Measurements from ENCODE around the gene COQ4. TPM values are rescaled to one million over a fixed set of nuclear protein-coding genes. Genes with fewer than 3 reads are reported as not detected.

Gene COQ4
- polyA plus RNA-seq, 1 of the 3 experiments (the other 2 are of a cell fraction) = 57.2 TPM

DNA sequence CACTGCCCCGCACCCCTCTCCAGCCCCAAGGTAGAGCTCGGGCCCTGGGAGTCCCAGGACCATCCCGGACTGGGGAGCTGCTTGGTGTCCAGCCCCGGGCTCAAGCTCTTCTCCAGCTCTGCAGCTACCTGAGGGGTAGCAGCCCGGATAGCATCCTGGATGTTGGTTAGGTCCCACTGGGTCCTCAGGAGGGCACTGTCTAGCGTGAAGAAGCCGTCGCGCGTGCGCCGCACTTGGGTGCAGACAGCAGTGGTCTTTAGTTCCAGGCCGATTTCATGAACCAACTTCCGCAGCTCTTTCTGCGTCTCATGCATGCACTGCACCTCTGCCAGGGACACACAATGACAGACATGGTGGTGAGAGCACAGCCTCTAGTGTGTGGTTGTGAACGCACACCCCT lies 13.1 kb upstream of the COQ4 start (continued):
- TF ChIP-seq REST (IDR thresholded peaks at IDR 0.05; ENCODE audit: low read depth, low read length) = no peak
- TF ChIP-seq EZH2phosphoT487 (IDR thresholded peaks at IDR 0.05; ENCODE audit: borderline replicate concordance, low read depth) = no peak
- TF ChIP-seq MEF2A (IDR thresholded peaks at IDR 0.05; ENCODE audit: borderline replicate concordance, low read depth) = no peak
- TF ChIP-seq YY1 (IDR thresholded peaks at IDR 0.05; ENCODE audit: low read depth) = no peak
- no peak for TF ChIP-seq NRF1 (IDR thresholded peaks at IDR 0.05; ENCODE audit: low read depth, low read length)

DNA sequence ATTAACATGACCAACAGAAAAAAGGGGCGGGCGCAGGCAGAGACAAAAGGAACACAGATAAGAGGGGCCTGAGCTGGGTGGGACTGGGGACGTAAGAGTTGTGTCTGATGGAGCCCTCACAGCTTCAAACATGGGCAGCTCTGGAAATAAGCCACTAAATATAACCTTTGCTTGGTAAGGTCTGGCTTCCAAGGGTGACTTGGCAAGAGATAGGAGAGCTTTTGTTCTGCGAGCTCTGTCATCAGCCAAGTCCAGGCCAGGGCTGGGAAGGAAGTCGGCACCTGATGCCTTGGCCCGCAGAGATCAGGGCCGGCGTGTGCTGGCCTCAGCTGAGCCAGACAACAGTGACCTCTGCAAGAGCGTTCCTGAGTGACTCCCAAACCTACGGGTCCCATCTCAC lies 12.2 kb upstream of the COQ4 start:
- H2AFZ ChIP-seq (ENCODE audit: low read depth) = no peak overlapping the region
- no peak overlapping the region for H3K4me3 ChIP-seq (ENCODE audit: low read depth in 2 of 2, low read length in 1 of 2)
- no peaks in the 10 kb centered on the region for H3K27me3 ChIP-seq (ENCODE audit: insufficient read depth)
- no peak overlapping the region for H3K27ac ChIP-seq (ENCODE audit: low read depth in 2 of 2, low read length in 1 of 2)
- POLR2A ChIA-PET = interaction anchor here (0.7 to 1.4 kb wide), 2 partner anchors 8 to 12 kb away, joined by 3 to 4 read pairs; no protein-coding TSS in a partner anchor
- no peak for DNase-seq
- H3F3A ChIP-seq (replicated peaks; ENCODE audit: insufficient read depth) = peaks cover 39% of the 10 kb centered on the region
- 98% methylated on average over 7 of the region's 10 CpGs for WGBS (ENCODE audit: low lambda C conversion rate)
- TF ChIP-seq TEAD4 (IDR thresholded peaks at IDR 0.05; ENCODE audit: borderline replicate concordance, insufficient read depth) (no peak), NRF1 (IDR thresholded peaks at IDR 0.05; ENCODE audit: low read depth, low read length) (no peak), JUND (IDR thresholded peaks at IDR 0.05) (no peak), MEF2A (IDR thresholded peaks at IDR 0.05; ENCODE audit: borderline replicate concordance, low read depth) (no peak), SIN3A (IDR thresholded peaks at IDR 0.05; ENCODE audit: borderline replicate concordance, low read depth, low read length) (no peak), GATA2 (CRISPR knock-in tag; IDR thresholded peaks at IDR 0.05) (no peak), IRF3 (IDR thresholded peaks at IDR 0.05; ENCODE audit: low read depth, low read length) (no peak), ELF1 (IDR thresholded peaks at IDR 0.05) (no peak), GABPA (IDR thresholded peaks at IDR 0.05; ENCODE audit: low read depth) (no peak), CTCF (IDR thresholded peaks at IDR 0.05) (no peak)
- TF ChIP-seq, protein P1, sequence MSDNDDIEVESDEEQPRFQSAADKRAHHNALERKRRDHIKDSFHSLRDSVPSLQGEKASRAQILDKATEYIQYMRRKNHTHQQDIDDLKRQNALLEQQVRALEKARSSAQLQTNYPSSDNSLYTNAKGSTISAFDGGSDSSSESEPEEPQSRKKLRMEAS (IDR thresholded peaks at IDR 0.05; ENCODE audit: low read depth) = no peak
- TF ChIP-seq, protein P2, sequence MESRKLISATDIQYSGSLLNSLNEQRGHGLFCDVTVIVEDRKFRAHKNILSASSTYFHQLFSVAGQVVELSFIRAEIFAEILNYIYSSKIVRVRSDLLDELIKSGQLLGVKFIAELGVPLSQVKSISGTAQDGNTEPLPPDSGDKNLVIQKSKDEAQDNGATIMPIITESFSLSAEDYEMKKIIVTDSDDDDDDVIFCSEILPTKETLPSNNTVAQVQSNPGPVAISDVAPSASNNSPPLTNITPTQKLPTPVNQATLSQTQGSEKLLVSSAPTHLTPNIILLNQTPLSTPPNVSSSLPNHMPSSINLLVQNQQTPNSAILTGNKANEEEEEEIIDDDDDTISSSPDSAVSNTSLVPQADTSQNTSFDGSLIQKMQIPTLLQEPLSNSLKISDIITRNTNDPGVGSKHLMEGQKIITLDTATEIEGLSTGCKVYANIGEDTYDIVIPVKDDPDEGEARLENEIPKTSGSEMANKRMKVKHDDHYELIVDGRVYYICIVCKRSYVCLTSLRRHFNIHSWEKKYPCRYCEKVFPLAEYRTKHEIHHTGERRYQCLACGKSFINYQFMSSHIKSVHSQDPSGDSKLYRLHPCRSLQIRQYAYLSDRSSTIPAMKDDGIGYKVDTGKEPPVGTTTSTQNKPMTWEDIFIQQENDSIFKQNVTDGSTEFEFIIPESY (IDR thresholded peaks at IDR 0.05; ENCODE audit: borderline replicate concordance, low read depth) = no peak
- TF ChIP-seq, protein P3, sequence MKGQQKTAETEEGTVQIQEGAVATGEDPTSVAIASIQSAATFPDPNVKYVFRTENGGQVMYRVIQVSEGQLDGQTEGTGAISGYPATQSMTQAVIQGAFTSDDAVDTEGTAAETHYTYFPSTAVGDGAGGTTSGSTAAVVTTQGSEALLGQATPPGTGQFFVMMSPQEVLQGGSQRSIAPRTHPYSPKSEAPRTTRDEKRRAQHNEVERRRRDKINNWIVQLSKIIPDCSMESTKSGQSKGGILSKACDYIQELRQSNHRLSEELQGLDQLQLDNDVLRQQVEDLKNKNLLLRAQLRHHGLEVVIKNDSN (IDR thresholded peaks at IDR 0.05; ENCODE audit: borderline replicate concordance, low read depth) = no peak
- H3K36me3 ChIP-seq (replicated peaks in 1 of 2; ENCODE audit: control insufficient read depth in 1 of 2, insufficient read depth in 2 of 2, low read length in 1 of 2) = peaks cover 30 to 44% of the 10 kb centered on the region in 2 experiments
- no peak overlapping the region for H3K4me2 ChIP-seq
- peaks cover 0 to 12% of the 10 kb centered on the region in 2 experiments; a peak in 1 of 4 replicates for H3K4me1 ChIP-seq (ENCODE audit: control insufficient read depth in 1 of 2, insufficient read depth in 2 of 2, low read depth in 1 of 2, low read length in 1 of 2)
- no peak overlapping the region for H3K9ac ChIP-seq
- H3K9me3 ChIP-seq = no peaks in the 10 kb centered on the region
- H4K20me1 ChIP-seq (ENCODE audit: insufficient read depth) = no peaks in the 10 kb centered on the region
- H3K79me2 ChIP-seq (ENCODE audit: insufficient read depth) = no peaks in the 10 kb centered on the region
- CTCF ChIA-PET = interaction anchor here (0.8 to 3.2 kb wide), 6 partner anchors 9 to 111 kb away, joined by 3 to 19 read pairs (median 5); partner anchors contain the start of gene TRUB2
- H3K9me2 ChIP-seq = no peaks in the 10 kb centered on the region

Measured in SK-N-SH (cell line).